ENCODE results near the gene CD3D. TPM values are rescaled to one million over a fixed set of nuclear protein-coding genes. Genes with fewer than 3 reads are reported as not detected.

The CD3D gene
- total RNA-seq, 4 donors from 2014 or later = 0.44 to 5.8 (median 0.46) TPM; not detected in 1

DNA sequence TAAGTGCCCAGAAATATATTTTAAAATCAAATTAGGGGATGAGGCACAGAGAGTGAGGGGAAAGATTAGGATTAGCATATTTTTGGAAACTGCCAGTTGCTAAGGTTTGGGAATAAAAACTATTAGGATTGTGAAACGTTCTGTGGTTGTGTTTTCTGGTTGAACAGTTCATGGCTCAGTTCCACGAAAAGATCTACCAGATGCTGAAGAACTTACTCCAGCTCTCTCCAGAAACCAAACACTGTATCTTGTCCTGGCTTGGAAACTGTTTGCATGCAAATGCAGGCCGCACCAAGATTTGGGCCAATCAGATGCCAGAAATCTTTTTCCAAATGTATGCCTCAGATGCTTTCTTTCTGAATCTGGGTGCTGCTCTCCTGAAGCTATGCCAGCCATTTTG lies 32.2 kb upstream of the CD3D start:
- DNase-seq (ENCODE audit: low spot score in 2 of 2) = no peak
- WGBS, 2 donors = 60 to 67% methylated on average over 3 of the region's 3 CpGs
- intact Hi-C loops (cut with DNase I; ENCODE audit: low total_unique reads) = no loop called here
- no peak overlapping the region for H3K4me3 ChIP-seq (ENCODE audit: low read depth, poor library complexity, severe bottlenecking)
- TF ChIP-seq, protein P1, sequence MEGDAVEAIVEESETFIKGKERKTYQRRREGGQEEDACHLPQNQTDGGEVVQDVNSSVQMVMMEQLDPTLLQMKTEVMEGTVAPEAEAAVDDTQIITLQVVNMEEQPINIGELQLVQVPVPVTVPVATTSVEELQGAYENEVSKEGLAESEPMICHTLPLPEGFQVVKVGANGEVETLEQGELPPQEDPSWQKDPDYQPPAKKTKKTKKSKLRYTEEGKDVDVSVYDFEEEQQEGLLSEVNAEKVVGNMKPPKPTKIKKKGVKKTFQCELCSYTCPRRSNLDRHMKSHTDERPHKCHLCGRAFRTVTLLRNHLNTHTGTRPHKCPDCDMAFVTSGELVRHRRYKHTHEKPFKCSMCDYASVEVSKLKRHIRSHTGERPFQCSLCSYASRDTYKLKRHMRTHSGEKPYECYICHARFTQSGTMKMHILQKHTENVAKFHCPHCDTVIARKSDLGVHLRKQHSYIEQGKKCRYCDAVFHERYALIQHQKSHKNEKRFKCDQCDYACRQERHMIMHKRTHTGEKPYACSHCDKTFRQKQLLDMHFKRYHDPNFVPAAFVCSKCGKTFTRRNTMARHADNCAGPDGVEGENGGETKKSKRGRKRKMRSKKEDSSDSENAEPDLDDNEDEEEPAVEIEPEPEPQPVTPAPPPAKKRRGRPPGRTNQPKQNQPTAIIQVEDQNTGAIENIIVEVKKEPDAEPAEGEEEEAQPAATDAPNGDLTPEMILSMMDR (IDR thresholded peaks at IDR 0.05) = no peak
- no peak for TF ChIP-seq POLR2A (IDR thresholded peaks at IDR 0.05)

DNA sequence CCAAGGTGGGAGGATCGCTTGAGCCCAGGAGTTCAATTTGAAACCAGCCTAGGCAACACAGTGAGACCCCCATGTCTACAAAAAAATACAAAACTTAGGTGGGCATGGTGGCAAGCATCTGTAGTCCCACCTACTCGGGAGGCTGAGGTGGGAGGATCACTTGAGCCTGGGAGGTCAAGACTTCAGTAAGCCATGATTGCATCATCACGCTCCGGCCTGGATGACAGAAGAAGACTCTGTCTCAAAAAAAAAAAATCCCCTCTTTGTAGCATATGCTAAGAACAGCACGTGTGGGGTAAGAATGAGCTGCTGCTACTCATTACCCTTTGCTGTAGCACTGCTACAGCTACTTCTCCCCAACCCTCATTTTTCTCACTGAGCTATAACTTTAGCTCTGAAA lies 31.4 kb upstream of the CD3D start:
- H3K4me3 ChIP-seq (ENCODE audit: low read depth, poor library complexity, severe bottlenecking) = no peak overlapping the region
- intact Hi-C loops (cut with DNase I; ENCODE audit: low total_unique reads) = no loop called here
- 94 to 95% methylated on average over 5 of the region's 5 CpGs for WGBS, 2 donors
- TF ChIP-seq, protein P1 (IDR thresholded peaks at IDR 0.05) = no peak
- TF ChIP-seq POLR2A (IDR thresholded peaks at IDR 0.05) = no peak
- no peak for DNase-seq (ENCODE audit: low spot score in 2 of 2)

GRCh38 chr11:118373263-118373662 lies 30.8 kb upstream of the CD3D start:
- 95 to 97% methylated on average over 2 of the region's 2 CpGs for WGBS, 2 donors
- no peak for TF ChIP-seq POLR2A (IDR thresholded peaks at IDR 0.05)
- TF ChIP-seq, protein P1 (IDR thresholded peaks at IDR 0.05) = no peak
- no peak overlapping the region for H3K4me3 ChIP-seq (ENCODE audit: low read depth, poor library complexity, severe bottlenecking)
- intact Hi-C loops (cut with DNase I; ENCODE audit: low total_unique reads) = no loop called here
- DNase-seq (ENCODE audit: low spot score in 2 of 2) = no peak

DNA sequence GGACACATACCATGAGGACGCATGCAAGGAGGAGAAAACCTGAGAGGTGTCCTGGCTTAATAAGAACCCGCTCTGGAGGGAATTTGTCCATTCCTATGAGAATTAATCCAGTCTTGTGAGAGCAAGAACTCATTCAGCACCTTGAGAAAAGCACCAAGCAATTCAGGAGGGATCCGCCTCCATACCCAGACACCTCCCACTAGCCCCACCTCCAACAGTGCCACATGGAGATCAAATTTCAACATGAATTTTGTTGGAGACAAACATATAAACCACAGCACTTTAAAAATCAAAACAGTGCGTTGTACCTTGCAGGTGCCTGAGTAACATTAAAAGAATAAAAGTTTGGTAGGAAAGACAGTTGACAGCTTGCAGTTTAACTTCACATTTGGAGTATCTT lies 28.3 kb upstream of the CD3D start:
- 90 to 92% methylated on average over 4 of the region's 4 CpGs for WGBS, 2 donors
- intact Hi-C loops (cut with DNase I; ENCODE audit: low total_unique reads) = no loop called here
- TF ChIP-seq, protein P1 (IDR thresholded peaks at IDR 0.05) = no peak
- no peak for TF ChIP-seq POLR2A (IDR thresholded peaks at IDR 0.05)

DNA sequence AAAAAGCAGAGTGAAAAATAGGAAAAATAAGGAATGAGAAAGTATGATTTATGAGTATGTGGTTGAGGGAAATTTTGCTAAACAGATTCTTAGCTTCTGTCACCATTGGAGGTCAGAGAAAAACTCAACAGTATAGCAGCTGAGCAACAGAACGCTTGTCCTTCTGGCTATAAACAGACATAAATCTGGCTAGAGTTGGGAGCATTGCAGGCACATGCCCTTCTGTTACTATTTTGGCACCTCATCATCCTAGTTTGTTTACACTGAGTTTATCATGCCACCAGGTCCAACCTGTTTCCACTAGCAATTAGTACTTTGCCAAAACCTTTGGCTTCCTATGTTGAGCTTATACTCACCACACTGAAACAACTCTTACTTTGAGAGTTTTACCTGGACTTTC lies 23.8 kb upstream of the CD3D start:
- 33 to 34% methylated on average over 1 of the region's 1 CpG for WGBS, 2 donors
- DNase-seq (ENCODE audit: low spot score in 2 of 2) = peak in 1 of 2 donors; percentile 34
- intact Hi-C loops (cut with DNase I; ENCODE audit: low total_unique reads) = no loop called here
- no peak overlapping the region for H3K4me3 ChIP-seq (ENCODE audit: low read depth, poor library complexity, severe bottlenecking)
- no peak for TF ChIP-seq POLR2A (IDR thresholded peaks at IDR 0.05)
- TF ChIP-seq, protein P1 (IDR thresholded peaks at IDR 0.05) = no peak

More for the DNA sequence above, 28.3 kb upstream of the CD3D start:
- H3K4me3 ChIP-seq (ENCODE audit: low read depth, poor library complexity, severe bottlenecking) = no peak overlapping the region
- no peak for DNase-seq (ENCODE audit: low spot score in 2 of 2)

- intact Hi-C loops (cut with DNase I; ENCODE audit: low total_unique reads) = no loop called here
- TF ChIP-seq POLR2A (IDR thresholded peaks at IDR 0.05) = no peak
- TF ChIP-seq, protein P1 (IDR thresholded peaks at IDR 0.05) = no peak
- WGBS, 2 donors = 87 to 89% methylated on average over 3 of the region's 3 CpGs
- no peak overlapping the region for H3K4me3 ChIP-seq (ENCODE audit: low read depth, poor library complexity, severe bottlenecking)
- no peak for DNase-seq (ENCODE audit: low spot score in 2 of 2)
These were observed 22.6 kb upstream of the CD3D start for GRCh38 chr11:118364956-118365615.

Data from lower leg skin (tissue), 4 donors.